KOPT-K1 (cell line): ENCODE results near the gene VEGFA.

Experiments used
- H3K27ac ChIP-seq: fragments of 200-600 bp; sonication (generic); 2 replicates; pipeline ENCODE4 v1.5.1; 2016; ENCODE audit warnings: antibody characterized with exemption, mild to moderate bottlenecking, low read depth, low read length; ENCODE audit not compliant: poor library complexity, severe bottlenecking
- H3K36me3 ChIP-seq: fragments of 200-600 bp; sonication (generic); 2 replicates; pipeline ENCODE4 v1.5.1; 2017; ENCODE audit warnings: antibody characterized with exemption, mild to moderate bottlenecking, low read length, moderate library complexity; ENCODE audit not compliant: insufficient read depth
- H3K9me3 ChIP-seq: fragments of 200-600 bp; sonication (generic); 2 replicates; pipeline ENCODE4 v1.5.1; 2017; ENCODE audit warnings: antibody characterized with exemption, low read length, mild to moderate bottlenecking; ENCODE audit not compliant: insufficient read depth, poor library complexity, severe bottlenecking

Gene VEGFA

DNA sequence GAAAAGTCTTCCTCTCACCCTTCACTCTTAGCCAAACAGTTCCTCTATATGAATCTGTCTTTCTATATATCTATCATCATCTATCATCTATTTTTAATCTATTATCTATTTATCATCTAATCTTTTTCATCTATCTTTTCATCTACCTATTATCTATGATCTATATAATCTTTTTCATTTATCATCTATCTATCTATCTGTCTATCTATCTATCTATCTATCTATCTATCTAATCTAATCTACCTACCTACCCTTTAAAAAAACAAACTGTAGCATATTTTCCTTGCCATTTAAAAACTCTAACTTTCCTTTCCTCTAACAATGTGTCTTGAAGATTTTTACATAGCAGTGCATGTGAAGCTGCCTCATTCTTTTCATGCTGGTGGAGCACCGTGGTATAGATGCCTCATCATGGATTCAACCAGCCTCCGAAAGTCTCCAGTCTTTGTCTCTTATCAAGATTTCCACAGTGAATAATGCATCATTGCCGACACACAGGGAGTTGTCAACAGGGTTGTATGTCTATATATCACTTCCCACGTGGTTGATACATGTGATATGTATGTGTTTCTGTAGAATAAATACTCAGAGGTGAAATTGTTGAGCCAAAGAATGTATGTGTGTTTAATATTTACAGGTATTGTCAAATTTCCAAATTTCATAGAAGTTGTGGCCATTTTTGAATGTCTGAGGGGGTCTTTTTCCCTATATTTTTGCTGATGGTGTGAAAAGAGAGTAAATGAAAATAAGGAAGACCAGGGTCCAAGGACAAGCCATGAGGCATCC lies 51.3 kb downstream of the VEGFA start:
- Histone ChIP-seq H3K9me3 (no peaks in the 10 kb centered on the region), H3K27ac (no peak overlapping the region), H3K36me3 (no peaks in the 10 kb centered on the region)

DNA sequence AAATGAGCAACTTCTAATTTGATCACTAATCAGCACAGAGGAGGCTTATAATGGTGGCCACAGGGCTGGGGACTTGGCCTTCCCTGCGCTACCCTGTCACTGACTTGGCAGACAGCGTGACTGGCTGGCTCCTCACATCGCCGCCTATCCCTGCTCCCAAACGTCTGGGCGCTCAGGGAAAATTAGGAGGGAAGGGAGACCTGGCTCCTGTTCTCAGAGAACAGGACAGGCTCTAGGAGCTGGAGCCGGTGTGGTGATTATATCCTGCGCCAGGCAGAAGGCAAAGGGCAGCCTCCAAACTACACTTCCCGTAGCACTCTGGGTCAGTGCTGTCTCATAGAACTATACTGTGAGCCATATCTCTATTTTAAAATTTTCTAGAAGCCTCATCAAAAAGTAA lies 53.4 kb downstream of the VEGFA start:
- H3K27ac ChIP-seq = no peak overlapping the region

DNA sequence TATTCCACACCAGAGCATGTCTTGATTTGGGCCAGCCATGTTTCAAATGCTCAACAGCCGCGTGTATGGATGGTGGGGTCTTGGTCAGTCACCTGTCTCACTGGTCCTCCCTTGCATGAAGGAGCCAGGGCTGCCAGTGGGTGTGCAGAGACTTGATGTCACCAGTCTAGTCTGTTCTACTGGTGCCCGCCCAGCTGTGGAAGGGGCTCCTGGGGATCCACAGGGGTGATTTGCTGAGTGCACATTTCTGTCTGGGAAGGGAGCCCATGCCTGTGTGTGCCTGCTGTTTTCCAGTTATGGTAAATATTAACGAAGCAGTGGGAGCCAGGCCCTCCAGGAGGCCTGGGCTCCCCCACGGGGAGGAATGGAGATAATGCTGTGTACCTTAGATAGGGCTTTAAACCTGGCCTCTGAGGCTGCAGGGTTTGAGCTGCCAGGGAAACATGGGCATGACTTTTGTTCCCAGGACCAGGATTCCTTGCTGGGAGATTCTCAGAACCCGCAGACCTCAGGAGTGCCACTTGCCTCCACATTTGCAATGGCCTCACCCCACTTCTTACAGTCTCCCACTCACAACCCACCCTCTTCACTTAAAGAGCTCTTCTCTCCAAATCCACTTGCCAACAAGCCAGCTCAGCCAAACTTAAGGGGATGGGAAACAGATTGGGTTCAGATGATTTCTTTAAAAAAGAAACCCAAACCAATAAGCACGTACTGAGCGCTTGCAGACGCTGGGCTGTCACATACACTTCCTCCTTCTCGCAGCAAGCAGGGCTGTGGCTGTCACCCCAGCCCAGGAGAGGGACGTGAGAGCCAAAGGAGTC lies 54.1 kb downstream of the VEGFA start:
- H3K36me3 ChIP-seq = no peaks in the 10 kb centered on the region
- no peaks in the 10 kb centered on the region for H3K9me3 ChIP-seq
- no peak overlapping the region for H3K27ac ChIP-seq

More for the DNA sequence above, 53.4 kb downstream of the VEGFA start:
- Histone ChIP-seq H3K9me3 (no peaks in the 10 kb centered on the region), H3K36me3 (no peaks in the 10 kb centered on the region)

DNA sequence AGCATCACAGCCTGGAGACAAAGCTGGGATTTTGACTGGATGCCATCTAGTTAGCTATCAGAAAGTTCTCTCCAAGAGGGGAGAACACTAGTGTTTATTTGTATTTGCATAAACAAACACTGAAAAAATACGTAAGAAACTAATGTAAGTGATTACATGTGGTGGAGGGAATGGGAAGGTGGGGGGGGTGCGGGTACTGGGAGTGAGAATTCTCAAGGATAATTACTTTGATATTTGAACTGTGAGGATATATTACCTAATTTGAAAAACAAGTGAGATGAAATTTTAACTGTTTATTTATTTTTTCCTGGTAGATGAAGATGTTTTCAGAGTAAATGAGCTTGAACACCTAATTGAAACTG lies 54.7 kb downstream of the VEGFA start:
- H3K27ac ChIP-seq = no peak overlapping the region

DNA sequence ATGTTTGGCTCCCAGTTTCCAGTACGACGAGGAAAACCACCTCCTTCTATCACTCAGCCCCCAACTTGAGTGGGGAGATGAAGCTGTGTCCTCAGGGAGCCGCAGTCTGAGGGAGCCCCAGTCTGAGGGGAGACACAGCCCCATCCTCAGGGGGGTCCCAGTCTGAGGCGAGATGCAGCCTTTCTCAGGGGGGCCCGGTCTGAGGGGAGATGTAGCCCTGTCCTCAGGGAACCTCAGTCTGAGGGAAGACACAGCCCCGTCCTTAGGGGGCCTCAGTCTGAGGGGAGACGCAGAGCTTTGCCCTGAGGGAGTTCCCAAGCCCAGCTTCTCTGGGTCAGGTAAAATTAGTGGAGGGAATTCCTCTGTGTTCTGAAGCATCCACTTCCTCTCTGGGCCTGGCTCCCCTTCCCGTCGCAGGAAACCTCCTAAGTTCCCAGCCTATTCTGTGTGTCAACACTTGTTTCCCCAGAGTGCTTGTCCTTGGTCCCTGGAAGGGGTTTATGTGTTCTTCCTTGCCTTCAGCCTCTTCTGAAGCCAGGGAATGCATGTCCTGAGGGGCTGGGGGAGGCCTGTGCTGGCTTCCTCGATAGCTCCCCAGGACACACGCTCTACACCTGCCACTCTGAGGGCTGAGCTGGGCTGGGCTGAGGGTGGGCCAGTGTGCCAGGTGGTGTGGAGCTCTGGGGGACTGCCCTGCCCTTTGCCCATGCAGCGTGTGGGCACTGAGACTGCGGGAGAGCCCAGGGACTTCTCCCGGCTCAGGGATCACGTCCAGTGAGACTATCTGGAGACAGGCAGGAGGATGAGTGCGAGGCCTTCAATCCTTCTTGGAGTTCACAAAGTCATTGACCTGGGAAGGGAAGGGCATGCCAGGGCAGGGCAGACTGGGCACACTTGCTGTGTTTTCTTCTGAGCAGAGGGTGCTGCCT lies 55.4 kb downstream of the VEGFA start:
- Histone ChIP-seq H3K27ac (no peak overlapping the region), H3K36me3 (no peaks in the 10 kb centered on the region), H3K9me3 (no peaks in the 10 kb centered on the region)

More for the DNA sequence above, 54.7 kb downstream of the VEGFA start:
- Histone ChIP-seq H3K9me3 (no peaks in the 10 kb centered on the region), H3K36me3 (no peaks in the 10 kb centered on the region)

DNA sequence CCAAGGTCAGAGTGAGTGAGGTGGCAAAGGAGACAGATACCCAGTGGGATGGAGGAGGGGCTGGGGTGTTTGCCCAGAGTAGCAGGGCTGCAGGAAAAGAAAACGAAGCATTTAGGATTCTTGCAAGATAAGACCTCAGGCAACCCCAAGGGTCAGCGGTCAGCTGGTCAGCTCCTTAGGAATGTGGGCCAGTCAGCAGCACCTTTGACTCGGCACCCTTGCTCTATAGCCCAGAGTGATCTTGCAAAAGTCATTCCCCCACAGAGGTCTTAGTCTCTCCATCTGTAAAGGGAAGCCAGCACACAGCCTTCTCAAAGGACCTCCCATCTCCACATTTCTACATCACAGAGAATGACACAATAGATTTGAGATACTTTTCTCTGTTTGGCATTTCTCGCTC lies 56.7 kb downstream of the VEGFA start:
- no peaks in the 10 kb centered on the region for H3K36me3 ChIP-seq
- H3K27ac ChIP-seq = no peak overlapping the region
- no peaks in the 10 kb centered on the region for H3K9me3 ChIP-seq

DNA sequence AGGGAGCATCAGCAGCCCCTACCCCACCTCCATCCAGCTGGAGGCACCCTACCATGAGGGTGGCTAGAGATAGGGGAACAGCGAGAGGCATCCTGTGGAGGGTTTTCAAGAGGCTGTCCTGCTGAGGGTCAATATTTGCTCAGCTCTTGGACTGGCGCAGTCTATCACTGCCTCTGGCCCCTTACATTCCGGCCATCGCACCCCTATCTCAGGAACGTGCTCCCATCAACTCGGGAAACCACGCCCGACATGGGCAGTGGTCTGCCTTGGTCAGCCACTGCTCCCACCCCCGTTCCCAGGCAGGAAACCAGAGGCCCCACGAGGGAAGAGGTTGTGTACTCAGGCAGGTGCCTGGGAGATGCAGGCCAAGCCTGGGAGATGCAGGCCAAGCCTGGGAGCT lies 57.9 kb downstream of the VEGFA start:
- no peak overlapping the region for H3K27ac ChIP-seq
- H3K36me3 ChIP-seq = no peaks in the 10 kb centered on the region
- no peaks in the 10 kb centered on the region for H3K9me3 ChIP-seq

DNA sequence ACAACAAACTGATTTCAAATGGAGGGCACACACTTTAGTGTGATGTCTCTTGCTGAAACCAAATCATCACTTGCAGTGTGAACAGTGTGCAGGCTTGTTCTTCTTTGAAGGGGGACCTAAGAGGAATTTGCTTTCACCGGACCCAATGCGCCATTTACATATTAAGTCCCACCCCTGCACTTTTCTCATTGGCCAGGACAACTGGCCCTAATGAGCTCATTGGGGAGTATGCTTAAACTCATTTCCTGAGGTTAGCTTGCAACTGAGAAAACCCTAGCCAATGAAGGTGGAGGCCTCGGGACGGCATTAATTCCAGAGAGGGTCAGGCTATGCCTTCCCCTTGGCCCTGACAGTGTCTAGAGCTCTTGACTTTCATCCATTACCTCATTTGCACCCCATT lies 58.7 kb downstream of the VEGFA start:
- Histone ChIP-seq H3K27ac (no peak overlapping the region), H3K36me3 (no peaks in the 10 kb centered on the region), H3K9me3 (no peaks in the 10 kb centered on the region)

DNA sequence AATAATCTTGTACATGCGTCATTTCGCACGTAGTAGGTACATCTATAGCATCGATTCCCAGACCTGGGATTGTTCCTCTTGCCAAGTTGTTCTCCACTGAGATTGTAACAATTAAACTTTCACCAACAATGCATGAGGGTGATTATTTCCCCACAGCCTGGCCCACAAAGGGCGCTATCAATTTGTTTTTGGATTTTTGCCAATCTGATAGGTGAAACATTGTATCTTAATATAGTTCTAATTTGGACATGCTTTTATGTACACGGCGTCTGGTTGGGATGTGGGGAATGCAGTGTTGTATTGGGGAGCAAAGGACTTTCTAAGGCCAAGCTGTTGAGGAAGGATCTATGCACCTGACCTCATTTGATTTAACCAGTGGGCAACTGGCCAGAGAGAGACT lies 59.5 kb downstream of the VEGFA start:
- Histone ChIP-seq H3K36me3 (no peaks in the 10 kb centered on the region), H3K27ac (no peak overlapping the region), H3K9me3 (no peaks in the 10 kb centered on the region)

DNA sequence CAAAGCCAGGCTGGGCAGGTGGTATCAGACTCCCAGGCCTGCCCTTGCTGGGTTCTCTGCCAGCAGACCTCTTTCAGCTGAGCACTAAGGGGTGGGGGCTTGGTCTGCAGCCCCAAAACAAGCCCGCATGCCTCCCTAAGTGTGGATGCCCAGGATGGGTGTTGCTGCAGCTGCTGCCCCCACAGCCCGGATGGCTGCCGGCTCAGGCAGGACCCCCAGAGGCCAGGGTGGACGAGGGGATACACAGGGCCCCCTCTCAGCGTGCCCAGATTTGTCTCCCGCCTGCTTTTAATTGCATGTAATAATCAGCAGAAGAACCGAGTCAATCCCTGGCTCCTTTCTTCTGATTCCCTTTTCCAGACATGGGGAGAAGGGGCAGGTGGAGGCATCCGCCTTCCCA lies 60.8 kb downstream of the VEGFA start:
- no peaks in the 10 kb centered on the region for H3K36me3 ChIP-seq
- no peaks in the 10 kb centered on the region for H3K9me3 ChIP-seq
- H3K27ac ChIP-seq = no peak overlapping the region

DNA sequence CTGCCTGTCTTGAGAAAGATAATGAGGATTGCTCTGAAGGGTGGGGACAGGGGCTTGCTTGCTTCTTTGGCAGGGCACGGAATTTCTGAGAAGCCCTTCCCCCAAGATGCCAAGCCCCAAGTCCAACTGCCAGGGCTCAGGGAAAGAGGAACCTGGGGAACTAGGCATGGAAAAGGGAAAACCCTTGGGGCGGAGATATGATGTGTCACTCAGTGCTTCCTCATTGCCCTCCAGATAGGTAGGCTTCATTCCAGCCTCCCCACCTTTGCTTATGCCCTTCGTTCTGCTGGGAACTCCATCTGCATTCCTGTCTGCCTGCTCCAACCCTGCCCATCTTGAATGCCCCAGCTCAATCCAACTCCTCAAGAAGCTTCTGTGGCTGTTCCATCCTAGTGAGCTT lies 61.2 kb downstream of the VEGFA start:
- Histone ChIP-seq H3K9me3 (no peaks in the 10 kb centered on the region), H3K36me3 (no peaks in the 10 kb centered on the region), H3K27ac (no peak overlapping the region)

DNA sequence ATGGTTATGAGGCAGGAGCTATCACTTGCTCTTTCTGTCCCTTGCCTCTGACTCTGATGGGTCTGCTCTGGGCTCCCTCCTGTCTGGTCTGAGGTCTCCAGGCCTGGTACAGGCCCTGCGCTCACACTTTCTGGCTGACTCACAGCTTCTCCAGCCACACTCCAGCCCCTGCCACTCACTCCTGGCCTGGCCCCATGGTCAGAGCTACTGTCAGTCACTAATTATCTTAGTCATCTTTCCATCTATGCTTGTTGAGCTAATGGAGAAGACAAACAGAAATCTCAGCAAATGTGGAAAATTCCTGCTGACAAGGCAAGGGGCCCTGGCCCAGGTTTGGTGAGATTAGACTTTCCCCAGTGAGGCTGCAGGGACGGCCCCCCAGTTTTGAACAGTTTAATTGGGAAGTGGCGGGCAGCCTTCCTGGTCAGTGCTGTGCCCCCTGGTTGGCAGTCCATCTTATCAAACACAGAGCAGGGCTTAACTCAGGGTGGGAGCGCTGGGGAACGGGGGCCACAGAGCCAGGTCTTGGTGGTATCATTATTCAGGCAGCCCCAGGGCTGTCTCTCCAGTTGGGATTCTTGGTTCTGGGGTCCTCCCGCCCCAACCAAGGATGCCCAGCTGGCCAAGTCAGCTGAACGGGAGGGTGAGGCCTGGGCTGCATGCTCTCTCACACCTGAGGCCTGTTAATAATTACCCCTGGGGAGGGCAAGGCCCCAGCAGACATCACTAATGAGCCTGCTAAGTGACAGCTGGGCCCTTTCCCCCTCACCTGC lies 63.4 kb downstream of the VEGFA start:
- Histone ChIP-seq H3K27ac (no peak overlapping the region), H3K36me3 (no peaks in the 10 kb centered on the region), H3K9me3 (no peaks in the 10 kb centered on the region)

DNA sequence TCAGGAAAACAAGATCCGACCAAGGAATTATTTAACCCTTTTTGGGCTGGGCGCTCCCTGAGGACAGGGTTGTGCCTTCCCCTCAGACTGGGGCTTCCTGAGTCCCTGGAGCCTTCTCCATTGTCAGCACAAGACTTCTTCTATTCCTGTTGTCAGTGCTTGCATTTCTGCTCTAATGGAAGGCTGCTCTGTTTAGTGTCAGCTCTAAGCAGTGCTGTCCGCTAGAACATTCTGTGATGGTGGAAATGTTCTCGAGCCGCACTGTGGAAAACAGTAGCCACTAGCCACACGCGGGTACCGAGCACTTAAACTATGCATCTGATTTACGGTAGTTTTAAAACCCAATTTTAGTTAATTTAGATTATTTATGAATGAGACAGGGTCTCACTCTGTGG lies 64.0 kb downstream of the VEGFA start:
- no peaks in the 10 kb centered on the region for H3K36me3 ChIP-seq
- no peak overlapping the region for H3K27ac ChIP-seq
- H3K9me3 ChIP-seq = no peaks in the 10 kb centered on the region

DNA sequence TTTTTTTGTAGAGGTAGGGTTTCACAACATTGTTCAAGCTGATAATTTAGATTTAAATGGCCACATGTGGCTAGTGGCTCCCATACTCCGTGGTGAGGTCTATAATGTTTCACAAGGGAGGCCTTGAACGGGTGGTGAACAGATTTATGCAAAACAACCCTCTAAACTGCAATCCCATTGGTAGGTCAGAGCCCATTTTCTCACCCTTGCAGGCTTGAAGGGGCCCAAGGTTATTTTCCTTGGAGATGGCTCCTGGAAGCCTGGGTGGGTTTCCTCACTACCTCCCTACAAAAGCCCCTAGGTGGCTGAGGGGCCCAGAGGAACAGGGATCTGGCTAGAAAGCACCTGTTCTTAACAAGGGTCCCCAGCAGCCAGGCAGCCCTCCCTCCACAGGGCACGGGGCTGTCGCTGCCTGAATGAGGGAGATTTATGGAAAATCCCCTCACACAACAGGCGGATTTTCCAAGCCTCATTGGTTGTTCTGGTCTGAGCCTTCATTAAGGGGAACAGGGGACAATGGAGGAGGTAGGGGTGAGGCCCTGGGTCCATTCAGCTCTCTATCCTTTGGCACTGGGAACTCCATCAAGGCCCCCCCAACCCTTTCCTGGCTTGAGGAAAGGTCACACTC lies 64.6 kb downstream of the VEGFA start:
- Histone ChIP-seq H3K36me3 (no peaks in the 10 kb centered on the region), H3K9me3 (no peaks in the 10 kb centered on the region), H3K27ac (no peak overlapping the region)
